ENCODE data around the gene GMEB1.
"Not testable (repeated sequence)": the region's sequence is repeated elsewhere in the genome, so short reads cannot be mapped to it uniquely, and the experiment has no call there.

GMEB1 gene, protein sequence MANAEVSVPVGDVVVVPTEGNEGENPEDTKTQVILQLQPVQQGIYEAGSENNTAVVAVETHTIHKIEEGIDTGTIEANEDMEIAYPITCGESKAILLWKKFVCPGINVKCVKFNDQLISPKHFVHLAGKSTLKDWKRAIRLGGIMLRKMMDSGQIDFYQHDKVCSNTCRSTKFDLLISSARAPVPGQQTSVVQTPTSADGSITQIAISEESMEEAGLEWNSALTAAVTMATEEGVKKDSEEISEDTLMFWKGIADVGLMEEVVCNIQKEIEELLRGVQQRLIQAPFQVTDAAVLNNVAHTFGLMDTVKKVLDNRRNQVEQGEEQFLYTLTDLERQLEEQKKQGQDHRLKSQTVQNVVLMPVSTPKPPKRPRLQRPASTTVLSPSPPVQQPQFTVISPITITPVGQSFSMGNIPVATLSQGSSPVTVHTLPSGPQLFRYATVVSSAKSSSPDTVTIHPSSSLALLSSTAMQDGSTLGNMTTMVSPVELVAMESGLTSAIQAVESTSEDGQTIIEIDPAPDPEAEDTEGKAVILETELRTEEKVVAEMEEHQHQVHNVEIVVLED

DNA sequence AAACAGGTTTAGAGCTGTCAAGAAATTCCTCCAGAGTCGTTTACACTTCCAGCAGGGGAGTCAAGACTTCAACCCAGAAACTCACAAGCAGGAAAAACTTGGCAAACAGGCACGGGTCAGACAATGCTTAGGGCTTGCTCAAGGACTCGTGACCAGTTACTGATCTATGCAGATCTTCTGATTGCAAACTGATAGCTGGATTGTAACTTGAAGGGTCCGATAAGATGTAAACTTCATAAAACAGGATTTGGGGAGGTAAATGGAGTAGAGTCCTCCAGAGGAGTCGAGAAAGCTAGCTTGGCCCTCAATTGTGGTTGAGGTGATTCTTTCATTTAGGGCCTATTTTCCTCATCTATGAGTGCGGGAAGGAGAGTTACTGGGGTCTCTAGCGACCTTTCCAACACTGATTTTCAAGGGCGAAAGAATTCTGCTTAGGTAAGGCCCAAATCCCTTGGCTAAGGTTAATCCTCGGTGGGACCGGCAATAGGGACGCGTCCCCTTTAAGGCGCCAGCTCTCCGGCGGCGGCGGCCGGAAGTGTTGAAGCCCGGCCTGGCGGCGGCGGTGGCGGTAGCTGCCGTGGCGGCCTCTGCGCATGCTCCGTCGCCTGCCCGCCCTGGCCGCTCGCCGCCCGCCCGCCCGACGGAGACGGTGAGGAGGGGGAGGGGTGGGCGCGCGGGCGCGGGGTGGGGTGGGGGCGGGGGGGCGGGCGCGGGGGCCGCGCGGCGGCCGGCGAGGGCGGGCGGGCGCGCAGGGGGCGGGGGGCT is at the start of gene GMEB1:
TSS of gene GMEB1 (plus strand) at position 594 of the 765 bp plus-strand sequence. CDS start 14,829 bp downstream, outside the sequence.
- DNase-seq: peak; percentile 51

DNA sequence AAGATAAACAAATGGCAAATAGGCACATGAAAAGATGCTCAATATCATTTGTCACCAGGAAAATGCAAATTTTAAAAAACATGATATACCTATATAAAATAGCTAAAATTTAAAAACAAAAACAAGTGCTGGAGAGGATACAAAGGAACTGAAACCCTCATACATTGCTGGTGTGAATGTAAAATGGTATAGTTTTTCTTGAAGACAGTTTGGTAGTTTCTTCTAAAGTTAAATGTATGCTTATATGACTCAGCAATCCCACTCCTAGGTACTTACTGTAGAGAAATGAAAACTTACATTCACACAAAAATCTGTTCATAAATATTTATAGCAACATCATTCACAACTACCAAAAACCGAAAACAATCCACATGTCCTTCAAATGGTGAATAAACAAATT is 36.9 kb upstream of the GMEB1 start:
- no peak for DNase-seq

DNA sequence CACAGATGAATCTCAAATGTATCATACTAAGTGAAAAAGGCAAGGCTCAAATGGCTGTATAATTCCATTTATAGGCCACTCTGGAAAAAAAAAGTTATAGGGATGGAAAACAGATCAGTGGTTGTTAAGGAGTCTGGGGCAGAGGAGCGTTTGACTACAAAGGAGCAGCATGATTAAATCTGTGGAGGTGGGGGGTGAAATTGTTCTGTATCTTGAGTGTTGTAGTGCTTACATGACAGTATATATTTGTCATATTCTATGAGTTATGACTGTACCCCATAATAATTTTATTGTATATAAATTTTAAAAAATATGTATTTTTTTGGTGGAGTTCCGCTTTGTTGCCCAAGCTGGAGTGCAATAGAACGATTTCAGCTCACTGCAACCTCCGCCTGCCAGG is 36.0 kb upstream of the GMEB1 start:
- DNase-seq: no peak

DNA sequence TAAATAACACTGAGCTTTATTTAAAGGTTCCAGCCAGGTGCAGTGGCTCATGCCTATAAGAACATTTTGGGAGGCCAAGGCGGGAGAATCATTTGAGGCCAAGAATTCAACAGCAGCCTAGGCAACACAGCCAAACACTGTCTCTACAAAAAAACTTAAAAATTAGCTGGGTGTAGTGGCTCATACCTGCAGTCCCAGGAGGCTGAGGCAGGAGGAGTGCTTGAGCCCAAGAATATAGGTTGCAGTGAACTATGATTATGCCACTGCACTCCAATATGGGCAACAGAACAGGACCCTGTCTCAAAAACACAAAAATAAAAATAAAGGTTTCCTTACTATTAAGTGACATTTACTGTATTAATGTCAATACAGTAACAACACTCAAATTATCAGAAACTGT is 27.8 kb upstream of the GMEB1 start:
- DNase-seq: no peak

DNA sequence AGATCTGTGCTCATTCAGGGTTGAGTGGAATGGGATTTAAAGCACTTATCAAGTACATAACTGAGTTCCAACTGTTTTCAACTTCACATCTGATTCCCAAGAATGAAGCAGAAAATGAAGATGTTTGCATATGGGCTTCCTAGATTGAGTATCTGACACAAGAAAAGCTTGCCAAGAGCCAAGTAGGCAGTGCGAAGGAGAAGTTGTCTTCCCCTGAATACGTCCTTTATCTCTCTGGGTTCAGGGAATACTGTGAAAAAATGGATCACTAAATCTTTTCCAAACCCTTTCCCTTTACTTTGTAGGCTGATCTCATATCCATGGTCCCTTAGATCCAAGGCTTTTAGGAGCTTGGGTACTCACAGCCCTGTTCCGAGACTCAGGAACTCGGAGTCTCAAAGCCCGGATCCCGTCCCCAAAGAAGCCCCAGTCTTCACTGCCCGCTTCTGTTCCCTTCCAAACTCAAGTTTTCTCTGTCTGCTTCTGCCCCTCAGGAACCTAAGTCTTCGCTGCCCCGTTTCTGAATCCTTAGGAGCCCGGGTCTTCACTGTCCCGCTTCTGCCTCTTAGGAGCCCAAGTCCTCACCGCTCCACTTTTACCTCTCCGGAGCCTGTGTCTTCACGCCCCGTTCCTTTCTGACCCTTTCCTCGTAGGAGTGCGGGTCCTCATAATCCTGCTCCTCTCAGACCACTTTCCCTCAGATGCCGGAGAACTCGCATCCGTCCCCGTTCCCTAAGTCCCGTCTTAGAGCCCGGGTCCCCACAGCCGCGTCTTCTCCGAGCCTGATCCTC is 26.3 kb upstream of the GMEB1 start:
- no peak for DNase-seq

DNA sequence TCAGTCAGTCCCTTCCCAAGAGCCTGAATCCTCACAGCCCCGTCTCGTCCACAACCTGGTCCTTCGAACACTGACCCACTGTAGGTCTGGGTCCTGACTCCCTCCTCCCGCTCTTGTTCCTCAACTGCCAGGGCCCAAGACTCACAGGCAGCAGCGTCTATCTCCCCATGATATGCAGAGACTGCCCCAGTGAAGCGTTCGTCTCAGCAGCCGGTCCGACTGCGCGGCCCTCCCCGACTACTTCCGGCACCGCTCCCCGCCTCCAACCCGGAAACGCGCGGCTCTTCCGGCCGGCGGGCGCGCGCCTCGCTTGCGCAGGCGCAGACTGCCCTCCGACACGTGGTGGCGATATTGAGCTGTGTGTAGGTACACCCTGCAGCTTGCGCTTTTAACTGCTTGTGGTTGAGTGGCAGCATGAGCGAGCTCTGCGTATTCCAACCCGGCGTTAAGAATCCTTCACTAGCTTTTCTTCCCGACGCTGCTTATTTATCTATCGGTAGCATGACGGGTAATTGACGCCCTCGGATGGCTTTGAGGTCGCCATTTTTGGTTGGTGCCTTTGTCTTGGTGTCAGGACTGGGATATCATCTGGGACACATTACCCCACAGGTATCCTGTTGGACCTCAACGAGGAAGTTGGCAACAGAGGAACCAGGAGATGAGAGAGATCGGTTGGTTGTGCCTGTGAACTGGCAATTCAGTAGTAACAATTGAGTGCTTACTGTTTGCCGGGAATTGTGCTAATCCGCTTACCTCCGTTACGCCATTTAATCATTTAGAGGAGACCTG is 25.5 kb upstream of the GMEB1 start, which contains the start of gene TAF12:
TSS of gene TAF12 (minus strand) at position 221 of the 789 bp plus-strand sequence. CDS start 20,986 bp downstream, outside the sequence.
- peak; percentile 81 for DNase-seq

DNA sequence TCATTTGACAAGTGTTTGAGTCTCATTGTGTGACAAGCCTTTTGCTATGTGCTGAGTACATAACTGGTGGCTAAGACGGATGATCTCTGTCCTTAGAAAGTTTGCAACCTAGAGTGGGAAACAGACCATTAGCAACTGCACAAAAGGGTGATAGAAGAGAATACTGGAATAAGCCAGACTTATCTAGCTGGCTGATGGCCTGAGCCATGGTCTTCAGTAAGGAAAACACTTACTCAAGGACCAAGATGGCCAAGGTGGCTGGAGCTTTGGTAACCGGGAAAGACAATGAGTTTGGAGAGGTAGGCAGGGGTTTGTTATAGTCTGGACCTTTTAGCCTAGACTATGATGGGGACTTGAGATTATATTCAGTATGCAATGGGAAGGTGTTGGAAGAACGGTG is 24.1 kb upstream of the GMEB1 start:
- DNase-seq: no peak

DNA sequence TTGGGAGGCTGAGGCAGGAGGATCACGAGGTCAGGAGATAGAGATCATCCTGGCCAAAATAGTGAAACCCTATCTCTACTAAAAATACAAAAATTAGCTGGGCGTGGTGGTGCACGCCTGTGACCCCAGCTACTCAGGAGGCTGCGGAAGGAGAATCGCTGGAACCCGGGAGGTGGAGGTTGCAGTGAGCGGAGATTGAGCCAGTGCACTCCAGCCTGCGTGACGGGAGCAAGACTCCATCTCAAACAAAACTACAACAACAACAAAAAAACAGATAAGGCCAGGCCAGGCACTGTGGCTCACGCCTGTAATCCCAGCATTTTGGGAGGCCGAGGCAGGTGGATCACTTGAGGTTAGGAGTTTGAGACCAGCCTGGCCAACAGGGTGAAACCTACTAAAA is 23.2 kb upstream of the GMEB1 start:
- not testable (repeated sequence) for DNase-seq

DNA sequence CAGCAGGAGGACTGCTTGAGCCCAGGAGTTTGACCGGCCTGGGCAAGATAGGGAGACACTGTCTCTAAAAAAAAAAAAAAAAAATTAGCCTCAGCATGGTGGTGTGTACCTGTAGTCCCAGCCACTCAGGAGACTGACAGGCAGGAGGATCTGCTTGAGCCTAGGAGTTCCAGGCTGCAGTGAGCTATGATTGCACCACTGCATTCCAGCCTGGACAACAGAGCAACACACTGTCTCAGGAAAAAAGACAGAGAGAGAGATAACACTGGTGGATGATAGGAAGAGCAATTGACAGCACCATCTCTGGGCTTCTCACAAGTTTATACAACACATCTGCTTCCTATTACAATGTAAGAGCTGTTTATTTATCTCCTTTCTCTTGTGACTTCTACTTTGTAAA is 22.5 kb upstream of the GMEB1 start:
- DNase-seq: no peak

DNA sequence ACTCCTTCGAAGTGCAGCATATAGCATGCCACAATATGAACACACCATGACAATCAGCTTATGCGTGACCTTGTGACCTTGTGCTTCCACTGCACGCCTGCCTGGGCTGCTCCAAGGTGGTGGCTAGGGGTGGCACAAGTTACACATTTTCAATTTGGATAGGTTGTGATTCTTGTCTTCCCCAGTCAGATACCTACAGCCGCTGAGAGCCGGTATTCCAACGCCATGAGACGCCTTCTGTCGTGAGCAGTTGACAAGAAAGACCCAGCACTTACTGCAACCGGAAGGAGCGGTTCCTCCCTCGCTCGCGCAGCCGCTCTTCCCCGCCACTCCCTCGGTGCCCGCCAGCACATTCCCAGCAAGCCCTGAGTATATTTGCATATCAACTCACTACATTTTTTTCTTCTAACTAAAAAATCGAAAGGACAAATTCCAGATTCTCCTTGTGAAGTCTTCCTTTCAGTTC is 20.5 kb upstream of the GMEB1 start:
- DNase-seq: peak; percentile 91

DNA sequence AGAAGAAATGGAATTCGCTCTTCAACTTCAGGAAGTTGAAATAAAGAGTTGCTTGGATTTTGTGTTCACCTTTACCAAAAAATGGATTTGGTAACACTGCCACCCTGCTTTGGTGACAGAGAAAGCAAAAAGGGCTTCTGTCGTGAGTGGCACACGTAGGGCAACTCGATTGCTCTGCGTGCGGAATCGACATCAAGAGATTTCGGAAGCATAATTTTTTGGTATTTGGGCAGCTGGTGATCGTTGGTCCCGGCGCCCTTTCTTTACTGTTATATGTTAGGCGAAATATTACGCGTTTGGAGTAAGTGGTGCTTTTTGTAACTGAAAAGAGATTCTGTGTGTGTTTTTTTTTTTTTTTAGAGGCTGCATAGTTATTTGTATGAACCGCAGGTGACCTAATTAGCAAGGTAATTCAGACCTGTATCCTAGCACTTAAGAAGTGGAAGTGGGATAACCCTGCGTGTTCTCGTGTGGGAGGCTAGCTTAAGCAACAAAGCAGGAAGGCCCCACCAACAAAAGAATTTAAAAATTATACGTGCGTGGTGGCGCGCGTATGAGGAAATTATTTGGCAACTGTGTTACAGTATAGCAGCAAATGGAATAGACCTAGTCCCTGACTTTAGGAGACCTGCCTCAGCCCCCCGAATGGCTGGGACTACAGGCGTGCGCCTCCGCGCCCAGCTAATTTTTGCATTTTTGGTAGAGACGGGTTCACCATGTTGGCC is 19.9 kb upstream of the GMEB1 start, which contains the start of gene RNU11:
TSS of gene RNU11 (plus strand) at position 127 of the 725 bp plus-strand sequence.
- DNase-seq: peak; percentile 99

DNA sequence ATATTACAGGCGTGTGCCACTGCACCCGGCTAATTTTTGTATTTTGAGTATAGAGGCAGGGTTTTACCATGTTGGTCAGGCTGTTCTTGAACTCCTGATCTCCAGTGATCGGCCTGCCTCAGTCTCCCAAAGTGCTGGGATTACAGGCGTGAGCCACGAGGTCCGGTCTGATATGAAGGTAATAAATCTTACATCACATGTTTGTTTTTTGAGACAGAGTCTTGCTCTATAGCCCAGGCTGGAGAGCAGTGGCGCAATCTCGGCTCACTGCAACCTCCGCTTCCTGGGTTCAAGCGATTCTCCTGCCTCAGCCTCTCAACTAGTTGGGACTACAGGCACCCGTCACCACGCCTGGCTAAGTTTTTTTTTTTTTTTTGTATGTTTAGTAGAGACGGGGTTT is 15.5 kb upstream of the GMEB1 start:
- DNase-seq: not testable (repeated sequence)

DNA sequence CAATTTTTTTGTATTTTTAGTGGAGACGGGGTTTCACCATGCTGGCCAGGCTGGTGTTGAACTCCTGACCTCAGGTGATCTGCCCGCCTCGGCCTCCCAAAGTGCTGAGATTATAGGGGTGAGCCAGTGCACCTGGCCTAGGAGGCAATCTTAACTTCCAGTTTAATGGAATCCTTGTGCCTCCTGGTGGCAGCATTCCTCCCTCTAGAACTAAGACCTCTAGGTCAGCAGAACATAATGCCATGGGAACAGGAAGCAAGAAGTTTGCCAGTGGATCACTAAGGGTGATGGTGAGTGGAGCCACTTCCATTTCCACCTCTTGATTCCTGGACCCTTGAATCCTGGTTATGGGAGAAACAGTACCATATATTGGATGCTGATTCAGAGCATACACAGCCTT is 14.7 kb upstream of the GMEB1 start:
- not testable (repeated sequence) for DNase-seq

DNA sequence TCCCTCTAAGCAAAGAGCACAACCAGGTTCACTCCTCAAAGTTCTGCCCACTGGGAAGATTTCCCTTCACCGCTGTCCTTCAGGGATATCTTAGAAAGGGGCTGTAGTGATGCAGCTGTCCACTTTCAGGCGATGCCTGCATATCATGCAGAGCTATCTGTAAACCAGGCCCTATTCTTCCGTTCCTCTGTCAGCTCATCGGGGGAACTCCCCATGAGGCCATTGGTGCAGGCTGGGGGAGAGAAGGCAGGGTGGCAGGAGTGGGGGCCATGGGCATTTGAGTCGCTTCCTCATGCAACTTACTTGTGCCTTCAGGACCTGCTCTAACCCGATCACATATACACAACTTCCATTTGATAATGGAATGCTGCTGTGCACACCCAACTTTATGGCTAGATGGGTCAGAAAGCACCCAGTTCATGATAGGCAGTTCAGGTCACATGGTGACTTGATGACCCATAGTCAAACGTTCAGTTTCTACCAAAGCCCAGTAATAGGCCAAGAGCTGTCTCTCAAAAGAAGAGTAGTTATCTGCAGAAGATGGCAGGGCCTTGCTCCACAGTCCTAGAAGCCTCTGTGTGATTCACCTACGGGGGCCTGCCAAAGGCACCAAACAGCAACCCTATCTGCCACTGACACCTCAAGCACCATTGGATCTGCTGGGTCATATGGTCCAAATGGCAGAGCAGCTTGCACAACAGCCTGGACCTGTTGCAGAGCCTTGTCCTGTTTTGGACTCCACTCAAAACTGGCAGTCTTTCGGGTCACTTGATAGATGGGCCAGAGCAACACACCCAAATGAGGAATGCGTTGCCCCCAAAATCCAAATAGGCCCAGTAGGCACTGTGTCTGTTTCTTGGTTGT is 12.9 kb upstream of the GMEB1 start:
- DNase-seq: not testable (repeated sequence)

DNA sequence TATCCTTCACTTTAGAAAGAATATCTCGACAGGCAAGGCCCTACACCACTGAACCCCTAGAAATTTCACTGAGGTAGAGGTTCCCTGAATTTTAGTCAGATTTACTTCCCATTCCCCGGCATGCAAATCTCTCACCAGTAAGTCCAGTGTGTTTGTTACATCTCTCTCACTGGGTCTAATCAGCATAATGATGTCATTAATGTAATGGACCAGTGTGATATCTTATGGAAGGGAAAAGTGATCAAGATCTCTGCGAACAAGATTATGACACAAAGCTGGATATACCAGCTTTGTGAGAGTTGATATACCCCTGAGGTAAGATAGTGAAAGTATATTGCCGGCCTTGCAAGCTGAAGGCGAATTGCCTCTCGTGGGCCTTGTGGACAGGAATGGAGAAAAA is 12.2 kb upstream of the GMEB1 start:
- no peak for DNase-seq

DNA sequence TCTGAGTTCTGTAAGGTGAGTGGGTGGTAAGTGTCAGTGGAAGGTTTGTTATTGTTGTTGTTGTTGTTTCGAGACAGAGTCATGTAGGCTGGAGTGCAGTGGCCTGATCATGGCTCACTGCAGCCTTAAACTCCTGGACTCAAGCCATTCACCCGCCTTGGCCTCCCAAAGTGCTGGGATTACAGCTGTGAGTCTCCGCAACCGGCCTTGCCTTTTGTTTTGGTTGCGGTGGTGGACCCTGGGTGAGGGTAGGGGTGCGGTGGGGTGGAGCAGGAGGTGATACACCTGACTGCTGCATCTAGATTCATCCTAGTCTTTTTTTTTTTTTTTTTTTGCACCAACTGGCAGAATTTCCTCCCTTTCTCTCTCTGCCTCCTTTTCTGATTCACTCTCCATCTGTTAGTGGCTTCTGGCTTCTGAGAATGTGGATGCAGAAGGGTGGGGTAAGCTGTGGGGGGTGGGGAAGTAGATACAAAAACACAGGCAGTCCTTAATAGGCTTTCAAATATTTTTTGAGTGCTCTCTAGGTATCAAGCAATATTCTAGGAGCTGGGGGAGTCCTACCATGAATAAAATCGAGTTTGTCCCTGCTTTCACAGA is 4.6 kb upstream of the GMEB1 start:
- peak; percentile 63 for DNase-seq

DNA sequence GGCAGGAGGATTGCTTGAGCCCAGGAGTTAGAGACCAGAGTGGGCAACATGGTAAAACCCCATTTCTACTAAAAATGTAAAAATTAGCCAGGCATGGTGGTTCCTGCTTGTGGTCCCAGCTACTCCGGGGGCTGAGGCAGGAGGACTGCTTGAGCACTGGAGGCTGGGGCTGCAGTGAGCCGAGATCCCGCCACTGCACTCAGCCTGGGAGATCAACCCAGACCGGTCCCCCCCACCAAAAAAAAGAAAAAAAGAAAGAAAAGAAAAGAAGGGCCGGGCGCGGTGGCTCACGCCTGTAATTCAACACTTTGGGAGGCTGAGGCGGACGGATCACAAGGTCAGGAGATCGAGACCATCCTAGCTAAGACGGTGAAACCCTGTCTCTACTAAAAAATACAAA is 1.8 kb upstream of the GMEB1 start:
- DNase-seq: no peak

DNA sequence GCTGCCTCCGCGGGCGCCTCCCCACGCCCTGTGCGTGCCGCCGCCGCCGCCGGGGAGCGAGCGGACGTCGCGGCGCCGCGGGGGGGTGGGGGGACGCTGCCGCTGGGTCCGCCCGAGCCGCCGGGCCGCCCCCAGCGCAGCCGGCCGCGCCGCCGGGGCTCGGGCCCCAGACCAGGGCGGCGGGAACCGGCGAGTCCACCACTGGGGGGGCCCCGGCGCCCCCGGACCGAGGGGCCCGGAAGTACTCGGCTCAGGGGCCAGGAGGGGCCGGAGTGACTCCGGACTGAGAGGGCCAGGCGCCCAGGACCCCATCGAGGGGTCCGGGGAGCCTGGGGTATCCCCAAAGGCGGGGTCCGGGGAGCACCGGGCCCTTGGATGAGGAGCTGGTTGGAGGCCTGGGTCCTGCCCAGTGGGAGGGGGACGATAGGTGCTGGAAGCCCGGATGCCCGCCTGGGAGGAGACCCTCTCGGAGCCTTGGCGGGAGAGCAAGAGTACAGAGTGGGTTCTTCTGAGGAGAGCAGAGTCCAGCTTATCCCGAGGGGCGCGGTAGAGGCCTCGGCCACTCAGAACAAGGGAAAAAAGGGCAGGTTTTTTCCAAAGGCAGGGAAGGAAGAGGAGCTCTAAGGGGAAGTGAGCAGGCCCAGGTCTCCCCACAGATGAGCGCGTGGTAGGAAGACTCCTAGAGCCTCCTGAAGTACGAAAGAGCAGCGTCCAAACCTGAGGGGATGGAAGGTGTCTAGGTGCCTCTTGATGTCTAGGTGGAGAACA is 556 bp downstream of the GMEB1 start:
- no peak for DNase-seq

DNA sequence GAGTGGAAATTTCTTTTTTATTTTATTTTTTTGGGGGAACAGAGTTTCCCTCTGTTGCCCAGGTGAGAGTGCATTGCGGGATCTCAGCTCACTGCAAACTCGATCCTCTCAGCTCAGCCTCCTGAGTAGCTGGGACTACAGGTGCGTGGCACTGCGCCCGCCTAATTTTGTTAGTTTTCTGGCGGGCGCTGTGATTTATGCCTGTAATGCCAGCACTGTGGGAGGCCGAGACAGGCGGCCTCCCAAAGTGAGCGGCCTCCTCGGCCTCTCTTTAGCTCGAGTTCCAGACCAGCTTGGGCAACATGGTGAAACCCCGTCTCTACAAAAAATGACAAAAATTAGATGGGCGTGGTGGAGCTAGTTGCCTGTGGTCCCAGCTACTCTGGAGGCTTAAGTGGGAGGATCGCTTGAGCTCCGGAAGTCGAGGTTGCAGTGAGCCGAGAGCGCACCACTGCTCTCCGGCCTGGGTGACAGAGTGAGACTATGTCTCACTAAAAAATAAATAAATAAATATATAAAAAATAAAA is 2.7 kb downstream of the GMEB1 start:
- no peak for DNase-seq
